GM21576 (cell line): ENCODE results near the gene SLC12A3.

Experiments used
- ATAC-seq: cut with Tn5 transposase; IDR thresholded peaks from one replicate; pipeline ENCODE4 v1.9.1; 2021; ENCODE audit warnings: mild to moderate bottlenecking, moderate library complexity; ENCODE audit not compliant: unreplicated experiment

SLC12A3 gene

GRCh38 chr16:56864960-56865359 is at the start of gene SLC12A3:
Gene SLC12A3 (plus strand): TSS chr16:56865207. CDS start chr16:56865236, 29 bp downstream.
- no peak for ATAC-seq

- no peak for ATAC-seq
Measured at GRCh38 chr16:56815721-56816120, 49.3 kb upstream of the SLC12A3 start.

GRCh38 chr16:56817056-56817455 is 48.0 kb upstream of the SLC12A3 start:
- ATAC-seq = no peak

- no peak for ATAC-seq
Measured at GRCh38 chr16:56817938-56818337, 47.1 kb upstream of the SLC12A3 start.

- no peak for ATAC-seq
Measured at GRCh38 chr16:56823081-56823733, 41.8 kb upstream of the SLC12A3 start.

GRCh38 chr16:56824331-56824730 is 40.7 kb upstream of the SLC12A3 start:
- ATAC-seq = no peak

- no peak for ATAC-seq
Measured at GRCh38 chr16:56824804-56825203, 40.2 kb upstream of the SLC12A3 start.

- ATAC-seq = no peak
Measured at GRCh38 chr16:56825826-56826225, 39.2 kb upstream of the SLC12A3 start.

- ATAC-seq = no peak
Measured at GRCh38 chr16:56828647-56829046, 36.4 kb upstream of the SLC12A3 start.

GRCh38 chr16:56830669-56831068 is 34.3 kb upstream of the SLC12A3 start:
- ATAC-seq = no peak

- ATAC-seq = no peak
Measured at GRCh38 chr16:56832768-56833167, 32.2 kb upstream of the SLC12A3 start.

GRCh38 chr16:56833243-56833970 is 31.6 kb upstream of the SLC12A3 start:
- no peak for ATAC-seq

GRCh38 chr16:56835320-56835719 is 29.7 kb upstream of the SLC12A3 start:
- no peak for ATAC-seq

GRCh38 chr16:56836410-56837230 is 28.4 kb upstream of the SLC12A3 start:
- no peak for ATAC-seq

- no peak for ATAC-seq
Measured at GRCh38 chr16:56838622-56839337, 26.2 kb upstream of the SLC12A3 start.

- no peak for ATAC-seq
Measured at GRCh38 chr16:56841233-56841632, 23.8 kb upstream of the SLC12A3 start.

- ATAC-seq = no peak
Measured at GRCh38 chr16:56841659-56842058, 23.3 kb upstream of the SLC12A3 start.

GRCh38 chr16:56842133-56842532 is 22.9 kb upstream of the SLC12A3 start:
- ATAC-seq = no peak

GRCh38 chr16:56844056-56844455 is 21.0 kb upstream of the SLC12A3 start:
- no peak for ATAC-seq

- no peak for ATAC-seq
Measured at GRCh38 chr16:56847173-56847910, 17.7 kb upstream of the SLC12A3 start.
